HCT116 (cell line): ENCODE measurements around the gene DIP2C. TPM values are rescaled to one million over a fixed set of nuclear protein-coding genes. Genes with fewer than 3 reads are reported as not detected.

ENCODE experiments used
- ATAC-seq: fragments of 200-7000 bp; cut with Tn5 transposase; 2 replicates; pipeline ENCODE4 v1.9.1; 2020; ENCODE audit warnings: mild to moderate bottlenecking, moderate library complexity
- BruUV-seq: library from RNA; stranded (reverse); fragments of 400-500 nt; replicated peaks from 2 replicates; lab custom pipeline; 2021; lab: Mats Ljungman, UMichigan
- CTCF ChIA-PET: fragments of 300-600 bp; sonication (Branson Sonifier 250); formaldehyde crosslinking; loops from one replicate; lab custom pipeline; 2021; ENCODE audit warnings: antibody characterized with exemption; lab: Charles Lee
- POLR2A ChIA-PET: fragments of 300-600, 350-600 bp; sonication (Branson Sonifier 250); formaldehyde crosslinking; loops from one replicate; lab custom pipeline; 2021; ENCODE audit warnings: antibody characterized with exemption; lab: Charles Lee
- RAD21 ChIA-PET, 2 experiments: fragments of 300-600 bp; sonication (Branson Sonifier 250); formaldehyde crosslinking; loops; one replicate each; lab custom pipeline; 2023; ENCODE audit warnings: low total read pairs in 2 of 2; ENCODE audit not compliant: uncharacterized antibody in 2 of 2, unreplicated experiment in 2 of 2, low non-redundant PET in 1 of 2; lab: Charles Lee
- DNase-seq: peaks from one replicate; pipeline ENCODE4 v3.0.0-alpha.2; 2010; ENCODE audit warnings: low read depth, low spot score
- H2AFZ ChIP-seq: fragments of 200-600 bp; shearing (Covaris generic), sonication (generic); 2 replicates; pipeline ENCODE4 v1.6.1; 2017; ENCODE audit warnings: low read depth, mixed run types, mixed read lengths, antibody characterized with exemption, low read length; ENCODE audit not compliant: poor library complexity, severe bottlenecking
- H3K27ac ChIP-seq: 2 replicates; pipeline ENCODE4 v1.5.1; 2012; ENCODE audit warnings: low read depth, low read length
- H3K27me3 ChIP-seq: fragments of 200-600 bp; sonication (generic); 2 replicates; pipeline ENCODE4 v1.6.1; 2016; ENCODE audit warnings: mixed run types, low read length, mixed read lengths; ENCODE audit not compliant: insufficient read depth
- H3K36me3 ChIP-seq, 2 experiments: fragments of 200-500 bp in 1 of 2; fragments of 200-600 bp in 1 of 2; sonication (Bioruptor generic) in 1 of 2; sonication (generic) in 1 of 2; 2 replicates each; pipeline versions ENCODE4 v1.5.1 to v1.6.1; 2014 to 2016; ENCODE audit warnings: low read length in 2 of 2, inconsistent platforms in 1 of 2, mixed read lengths in 1 of 2, mixed run types in 1 of 2; ENCODE audit not compliant: insufficient read depth in 2 of 2, control insufficient read depth in 1 of 2
- H3K4me1 ChIP-seq, 2 experiments: fragments of 200-600 bp in 1 of 2; sonication (generic) in 1 of 2; 2 replicates each; pipeline versions ENCODE4 v1.5.1 to v1.6.1; 2012 to 2017; ENCODE audit warnings: low read length in 2 of 2, inconsistent platforms in 1 of 2, mild to moderate bottlenecking in 1 of 2, mixed read lengths in 1 of 2, mixed run types in 1 of 2, moderate library complexity in 1 of 2; ENCODE audit not compliant: insufficient read depth in 2 of 2, control insufficient read depth in 1 of 2
- H3K4me2 ChIP-seq: fragments of 200-600 bp; sonication (generic); 2 replicates; pipeline ENCODE4 v1.6.1; 2017; ENCODE audit warnings: mixed run types, low read length, mixed read lengths
- H3K4me3 ChIP-seq, 2 experiments: fragments of 200-600 bp in 1 of 2; sonication (generic) in 1 of 2; replicated peaks in 1 of 2; 2 replicates each; pipeline ENCODE4 v1.5.1; 2011 to 2016; ENCODE audit warnings: low read length in 2 of 2, control low read depth in 1 of 2, low read depth in 1 of 2, mild to moderate bottlenecking in 1 of 2, mixed read lengths in 1 of 2, mixed run types in 1 of 2
- H3K79me2 ChIP-seq: fragments of 200-600 bp; sonication (generic); 2 replicates; pipeline ENCODE4 v1.6.1; 2017; ENCODE audit warnings: mild to moderate bottlenecking, mixed run types, low read length, moderate library complexity, mixed read lengths; ENCODE audit not compliant: insufficient read depth
- H3K9ac ChIP-seq: fragments of 200-600 bp; sonication (generic); 2 replicates; pipeline ENCODE4 v1.6.1; 2016; ENCODE audit warnings: low read length, mixed read lengths
- H3K9me2 ChIP-seq: fragments of 200-600 bp; sonication (generic), shearing (Covaris generic); 2 replicates; pipeline ENCODE4 v1.6.1; 2017; ENCODE audit warnings: mixed run types, mild to moderate bottlenecking, moderate library complexity; ENCODE audit not compliant: insufficient read depth
- H3K9me3 ChIP-seq, 2 experiments: fragments of 200-500 bp in 1 of 2; fragments of 200-600 bp in 1 of 2; sonication (Bioruptor generic) in 1 of 2; sonication (generic) in 1 of 2; 2 replicates each; pipeline ENCODE4 v1.6.1; 2014 to 2017; ENCODE audit warnings: low read length in 2 of 2, mixed read lengths in 2 of 2, inconsistent platforms in 1 of 2, low read depth in 1 of 2, mild to moderate bottlenecking in 1 of 2, mixed run types in 1 of 2, moderate library complexity in 1 of 2; ENCODE audit not compliant: control insufficient read depth in 1 of 2, insufficient read depth in 1 of 2
- H4K20me1 ChIP-seq: fragments of 200-600 bp; sonication (generic), shearing (Covaris generic); 2 replicates; pipeline ENCODE4 v1.6.1; 2017; ENCODE audit warnings: mixed run types, mild to moderate bottlenecking, moderate library complexity; ENCODE audit not compliant: insufficient read depth
- CEBPB ChIP-seq: IDR thresholded peaks from 2 replicates; pipeline ENCODE4 v1.6.1; 2012; ENCODE audit warnings: low read depth
- EGR1 ChIP-seq: IDR thresholded peaks from 2 replicates; pipeline ENCODE4 v1.6.1; 2012; ENCODE audit warnings: low read depth
- ELF1 ChIP-seq: IDR thresholded peaks from 2 replicates; pipeline ENCODE4 v1.6.1; 2012; ENCODE audit warnings: low read depth, borderline replicate concordance
- FOSL1 ChIP-seq: IDR thresholded peaks from 2 replicates; pipeline ENCODE4 v1.6.1; 2012; ENCODE audit warnings: low read depth
- JUND ChIP-seq: IDR thresholded peaks from 2 replicates; pipeline ENCODE4 v1.6.1; 2012
- MAX ChIP-seq: IDR thresholded peaks from 2 replicates; pipeline ENCODE4 v1.6.1; 2012
- POLR2A ChIP-seq: IDR thresholded peaks from 2 replicates; pipeline ENCODE4 v1.7.0; 2011; ENCODE audit warnings: borderline replicate concordance; ENCODE audit not compliant: insufficient read depth, insufficient read length; ENCODE audit errors: extremely low read depth
- POLR2AphosphoS5 ChIP-seq: IDR thresholded peaks from 2 replicates; pipeline ENCODE4 v1.6.1; 2011; ENCODE audit warnings: mild to moderate bottlenecking, low read depth, low read length, moderate library complexity
- RAD21 ChIP-seq: IDR thresholded peaks from 2 replicates; pipeline ENCODE4 v1.6.1; 2012; ENCODE audit warnings: low read depth, mild to moderate bottlenecking
- SIN3A ChIP-seq: IDR thresholded peaks from 2 replicates; pipeline ENCODE4 v1.6.1; 2012; ENCODE audit warnings: low read depth
- SP1 ChIP-seq: IDR thresholded peaks from 2 replicates; pipeline ENCODE4 v1.6.1; 2012; ENCODE audit warnings: low read depth
- TCF7L2 ChIP-seq: IDR thresholded peaks from 2 replicates; pipeline ENCODE4 v1.7.0; 2011; ENCODE audit warnings: borderline replicate concordance, inconsistent platforms; ENCODE audit not compliant: insufficient read depth, insufficient read length; ENCODE audit errors: extremely low read depth
- ZFX ChIP-seq: fragments of 450-650 bp; IDR thresholded peaks from 2 replicates; pipeline ENCODE4 v1.6.1; 2017
- ZNF274 ChIP-seq: fragments of 200-500 bp; sonication (Bioruptor generic); IDR thresholded peaks from 2 replicates; pipeline ENCODE4 v1.6.1; 2014; ENCODE audit warnings: mild to moderate bottlenecking, low read depth, low read length, inconsistent platforms
- intact Hi-C: fragments of 100-400 bp; cut with micrococcal nuclease; formaldehyde crosslinking; loops from 2 replicates; pipeline ENCODE4 v1.10.0; 2022
- total RNA-seq: library from RNA; stranded (reverse); gene quantifications from one replicate; pipeline ENCODE4 v1.2.1, GENCODE V29; 2021; ENCODE audit not compliant: unreplicated experiment
- TF ChIP-seq, protein P1 (sequence below), 3 experiments: fragments of 200-600 bp in 1 of 3; sonication (generic) in 1 of 3; IDR thresholded peaks in 2 of 3; conservative IDR thresholded peaks in 1 of 3; 2 replicates each; pipeline ENCODE4 v1.5.1; 2012 to 2017; ENCODE audit warnings: low read depth in 2 of 3, low read length in 2 of 3, antibody characterized with exemption in 1 of 3, borderline replicate concordance in 1 of 3, control low read depth in 1 of 3, mild to moderate bottlenecking in 1 of 3, mixed read lengths in 1 of 3, mixed run types in 1 of 3, moderate library complexity in 1 of 3; ENCODE audit not compliant: insufficient read depth in 1 of 3
- TF ChIP-seq, protein P2 (sequence below): IDR thresholded peaks from 2 replicates; pipeline ENCODE4 v1.6.1; 2012; ENCODE audit warnings: low read depth
- TF ChIP-seq, protein P3 (sequence below): IDR thresholded peaks from 2 replicates; pipeline ENCODE4 v1.6.1; 2011; ENCODE audit warnings: mild to moderate bottlenecking, low read length, moderate library complexity; ENCODE audit not compliant: insufficient replicate concordance; ENCODE audit errors: extremely low read depth
- TF ChIP-seq, protein P4 (sequence below): IDR thresholded peaks from 2 replicates; pipeline ENCODE4 v1.6.1; 2012

Gene DIP2C
- total RNA-seq, 1 experiment from 2014 or later, result 15.4 TPM

- no peak overlapping the region for H3K4me3 ChIP-seq
- no peaks in the 10 kb centered on the region for H3K79me2 ChIP-seq
- no peak for ATAC-seq
- ChIA-PET POLR2A (no interaction called here), CTCF (no interaction called here), RAD21 (no interaction called here)
- no peak overlapping the region for H2AFZ ChIP-seq
- H4K20me1 ChIP-seq, result no peaks in the 10 kb centered on the region
- DNase-seq, result no peak
- H3K4me1 ChIP-seq, result no peaks in the 10 kb centered on the region
- H3K27me3 ChIP-seq, result no peaks in the 10 kb centered on the region
- no peaks in the 10 kb centered on the region for H3K9me3 ChIP-seq
- H3K36me3 ChIP-seq, result no peaks in the 10 kb centered on the region
- H3K9ac ChIP-seq, result no peak overlapping the region
- intact Hi-C loops, result no loop called here
- no peak overlapping the region for H3K27ac ChIP-seq
- H3K4me2 ChIP-seq, result no peak overlapping the region
- no TSS peak for BruUV-seq
- H3K9me2 ChIP-seq, result no peaks in the 10 kb centered on the region
- no peak for TF ChIP-seq JUND
- no peak for TF ChIP-seq POLR2AphosphoS5
- TF ChIP-seq FOSL1, result no peak
- no peak for TF ChIP-seq SP1
- TF ChIP-seq, protein P1, sequence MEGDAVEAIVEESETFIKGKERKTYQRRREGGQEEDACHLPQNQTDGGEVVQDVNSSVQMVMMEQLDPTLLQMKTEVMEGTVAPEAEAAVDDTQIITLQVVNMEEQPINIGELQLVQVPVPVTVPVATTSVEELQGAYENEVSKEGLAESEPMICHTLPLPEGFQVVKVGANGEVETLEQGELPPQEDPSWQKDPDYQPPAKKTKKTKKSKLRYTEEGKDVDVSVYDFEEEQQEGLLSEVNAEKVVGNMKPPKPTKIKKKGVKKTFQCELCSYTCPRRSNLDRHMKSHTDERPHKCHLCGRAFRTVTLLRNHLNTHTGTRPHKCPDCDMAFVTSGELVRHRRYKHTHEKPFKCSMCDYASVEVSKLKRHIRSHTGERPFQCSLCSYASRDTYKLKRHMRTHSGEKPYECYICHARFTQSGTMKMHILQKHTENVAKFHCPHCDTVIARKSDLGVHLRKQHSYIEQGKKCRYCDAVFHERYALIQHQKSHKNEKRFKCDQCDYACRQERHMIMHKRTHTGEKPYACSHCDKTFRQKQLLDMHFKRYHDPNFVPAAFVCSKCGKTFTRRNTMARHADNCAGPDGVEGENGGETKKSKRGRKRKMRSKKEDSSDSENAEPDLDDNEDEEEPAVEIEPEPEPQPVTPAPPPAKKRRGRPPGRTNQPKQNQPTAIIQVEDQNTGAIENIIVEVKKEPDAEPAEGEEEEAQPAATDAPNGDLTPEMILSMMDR (IDR thresholded peaks at IDR 0.05 in 2 of 3, conservative IDR thresholded peaks at IDR 0.05 in 1 of 3; ENCODE audit: borderline replicate concordance in 1 of 3, insufficient read depth in 1 of 3, low read depth in 2 of 3, low read length in 2 of 3), result no peak
- no peak for TF ChIP-seq ELF1
- TF ChIP-seq SIN3A, result no peak
- no peak for TF ChIP-seq POLR2A
- no peak for TF ChIP-seq EGR1
- no peak for TF ChIP-seq RAD21
- TF ChIP-seq MAX, result no peak
- TF ChIP-seq ZFX, result no peak
- TF ChIP-seq, protein P2, sequence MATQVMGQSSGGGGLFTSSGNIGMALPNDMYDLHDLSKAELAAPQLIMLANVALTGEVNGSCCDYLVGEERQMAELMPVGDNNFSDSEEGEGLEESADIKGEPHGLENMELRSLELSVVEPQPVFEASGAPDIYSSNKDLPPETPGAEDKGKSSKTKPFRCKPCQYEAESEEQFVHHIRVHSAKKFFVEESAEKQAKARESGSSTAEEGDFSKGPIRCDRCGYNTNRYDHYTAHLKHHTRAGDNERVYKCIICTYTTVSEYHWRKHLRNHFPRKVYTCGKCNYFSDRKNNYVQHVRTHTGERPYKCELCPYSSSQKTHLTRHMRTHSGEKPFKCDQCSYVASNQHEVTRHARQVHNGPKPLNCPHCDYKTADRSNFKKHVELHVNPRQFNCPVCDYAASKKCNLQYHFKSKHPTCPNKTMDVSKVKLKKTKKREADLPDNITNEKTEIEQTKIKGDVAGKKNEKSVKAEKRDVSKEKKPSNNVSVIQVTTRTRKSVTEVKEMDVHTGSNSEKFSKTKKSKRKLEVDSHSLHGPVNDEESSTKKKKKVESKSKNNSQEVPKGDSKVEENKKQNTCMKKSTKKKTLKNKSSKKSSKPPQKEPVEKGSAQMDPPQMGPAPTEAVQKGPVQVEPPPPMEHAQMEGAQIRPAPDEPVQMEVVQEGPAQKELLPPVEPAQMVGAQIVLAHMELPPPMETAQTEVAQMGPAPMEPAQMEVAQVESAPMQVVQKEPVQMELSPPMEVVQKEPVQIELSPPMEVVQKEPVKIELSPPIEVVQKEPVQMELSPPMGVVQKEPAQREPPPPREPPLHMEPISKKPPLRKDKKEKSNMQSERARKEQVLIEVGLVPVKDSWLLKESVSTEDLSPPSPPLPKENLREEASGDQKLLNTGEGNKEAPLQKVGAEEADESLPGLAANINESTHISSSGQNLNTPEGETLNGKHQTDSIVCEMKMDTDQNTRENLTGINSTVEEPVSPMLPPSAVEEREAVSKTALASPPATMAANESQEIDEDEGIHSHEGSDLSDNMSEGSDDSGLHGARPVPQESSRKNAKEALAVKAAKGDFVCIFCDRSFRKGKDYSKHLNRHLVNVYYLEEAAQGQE, result no peak
- TF ChIP-seq TCF7L2, result no peak
- TF ChIP-seq CEBPB, result no peak
- TF ChIP-seq, protein P3, sequence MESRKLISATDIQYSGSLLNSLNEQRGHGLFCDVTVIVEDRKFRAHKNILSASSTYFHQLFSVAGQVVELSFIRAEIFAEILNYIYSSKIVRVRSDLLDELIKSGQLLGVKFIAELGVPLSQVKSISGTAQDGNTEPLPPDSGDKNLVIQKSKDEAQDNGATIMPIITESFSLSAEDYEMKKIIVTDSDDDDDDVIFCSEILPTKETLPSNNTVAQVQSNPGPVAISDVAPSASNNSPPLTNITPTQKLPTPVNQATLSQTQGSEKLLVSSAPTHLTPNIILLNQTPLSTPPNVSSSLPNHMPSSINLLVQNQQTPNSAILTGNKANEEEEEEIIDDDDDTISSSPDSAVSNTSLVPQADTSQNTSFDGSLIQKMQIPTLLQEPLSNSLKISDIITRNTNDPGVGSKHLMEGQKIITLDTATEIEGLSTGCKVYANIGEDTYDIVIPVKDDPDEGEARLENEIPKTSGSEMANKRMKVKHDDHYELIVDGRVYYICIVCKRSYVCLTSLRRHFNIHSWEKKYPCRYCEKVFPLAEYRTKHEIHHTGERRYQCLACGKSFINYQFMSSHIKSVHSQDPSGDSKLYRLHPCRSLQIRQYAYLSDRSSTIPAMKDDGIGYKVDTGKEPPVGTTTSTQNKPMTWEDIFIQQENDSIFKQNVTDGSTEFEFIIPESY, result no peak
- TF ChIP-seq, protein P4, sequence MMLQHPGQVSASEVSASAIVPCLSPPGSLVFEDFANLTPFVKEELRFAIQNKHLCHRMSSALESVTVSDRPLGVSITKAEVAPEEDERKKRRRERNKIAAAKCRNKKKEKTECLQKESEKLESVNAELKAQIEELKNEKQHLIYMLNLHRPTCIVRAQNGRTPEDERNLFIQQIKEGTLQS, result no peak
- TF ChIP-seq ZNF274, result no peak
Observed at GRCh38 chr10:476455-476780, 213.1 kb downstream of the DIP2C start.
